Naive thymus-derived CD8-positive, alpha-beta T cell (primary cell): ENCODE measurements around the gene SEZ6L2. TPM values are rescaled to one million over a fixed set of nuclear protein-coding genes. Genes with fewer than 3 reads are reported as not detected.

Source experiments
- ATAC-seq, 2 donors: fragments of 150-1000 bp; cut with Tn5 transposase in 1 of 2; sonication (Bioruptor Pico), chemical (Tn5 transposase) in 1 of 2; 1 replicate in 1 of 2; 2 replicates in 1 of 2; pipeline ENCODE4 v1.10.0; 2021; ENCODE audit warnings: mild to moderate bottlenecking in 2 of 2, moderate library complexity in 2 of 2
- POLR2A ChIA-PET: fragments of 350-600 bp; sonication (Branson Sonifier 250); formaldehyde crosslinking; loops from one replicate; lab custom pipeline; 2021; ENCODE audit warnings: antibody characterized with exemption; lab: Charles Lee
- DNase-seq, 10 donors: peaks; one replicate each; pipeline versions ENCODE4 v3.0.0 to v3.0.0-alpha.2; 2020 to 2022
- H3K27ac Mint-ChIP-seq, 10 donors: one replicate each; pipeline ENCODE4 v1.8.0; 2020 to 2022; ENCODE audit warnings: mild to moderate bottlenecking in 10 of 10, mixed read lengths in 10 of 10, moderate library complexity in 4 of 10, inconsistent platforms in 1 of 10
- H3K27me3 Mint-ChIP-seq, 5 donors: one replicate each; pipeline ENCODE4 v1.8.0; 2021 to 2022; ENCODE audit warnings: mixed read lengths in 5 of 5
- H3K36me3 Mint-ChIP-seq, 3 donors: one replicate each; pipeline ENCODE4 v1.8.0; 2020 to 2022; ENCODE audit warnings: mixed read lengths in 3 of 3, mild to moderate bottlenecking in 2 of 3, inconsistent platforms in 1 of 3
- H3K4me1 Mint-ChIP-seq, 4 donors: one replicate each; pipeline ENCODE4 v1.8.0; 2021 to 2022; ENCODE audit warnings: mixed read lengths in 4 of 4
- H3K4me3 Mint-ChIP-seq, 10 donors: one replicate each; pipeline ENCODE4 v1.8.0; 2020 to 2022; ENCODE audit warnings: mild to moderate bottlenecking in 10 of 10, mixed read lengths in 10 of 10, moderate library complexity in 6 of 10, inconsistent platforms in 1 of 10
- H3K9me3 Mint-ChIP-seq, 9 donors: one replicate each; pipeline ENCODE4 v1.8.0; 2020 to 2022; ENCODE audit warnings: mixed read lengths in 9 of 9, mild to moderate bottlenecking in 3 of 9, inconsistent platforms in 1 of 9, moderate library complexity in 1 of 9
- polyA plus RNA-seq, 3 donors: library from polyadenylated mRNA; unstranded; fragments of 300-500 nt; fragmentation: Illumina TruSeq; gene quantifications; one replicate each; pipeline ENCODE4 v1.2.3, GENCODE V29; 2021
- total RNA-seq, 8 experiments: library from RNA in 2 of 8; stranded (reverse) in 2 of 8; gene quantifications; one replicate each; pipeline ENCODE4 v1.2.3 and lab custom pipeline; 2021 to 2026

The SEZ6L2 gene
- total and polyA plus RNA-seq, 5 experiments from 2014 or later: 0.21 TPM; not detected in 4

DNA sequence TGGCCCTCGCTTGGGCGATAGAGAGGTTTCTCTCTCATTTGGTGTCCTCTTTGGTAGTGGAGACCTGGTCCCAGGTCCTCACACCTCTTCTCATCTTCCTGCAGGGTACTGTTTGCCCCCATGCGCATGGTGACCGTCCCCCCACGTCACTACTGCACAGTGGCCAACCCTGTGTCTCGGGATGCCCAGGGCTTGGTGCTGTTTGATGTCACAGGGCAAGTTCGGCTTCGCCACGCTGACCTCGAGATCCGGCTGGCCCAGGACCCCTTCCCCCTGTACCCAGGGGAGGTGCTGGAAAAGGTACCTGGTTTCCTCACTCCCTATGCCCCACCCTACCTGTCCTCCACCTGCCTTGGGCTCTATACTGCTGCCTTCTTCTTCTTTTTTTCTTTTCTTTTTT, 68.6 kb downstream of the SEZ6L2 start:
- Mint-ChIP-seq H3K4me1 (peaks cover 12 to 59% (median 43%) of the 10 kb centered on the region in 4 donors), H3K27ac (peak overlapping the region in 8 of 10 donors; percentile 9 to 84 (median 56)), H3K4me3 (peak overlapping the region in 1 of 10 donors; percentile 55), H3K36me3 (peaks cover 0 to 53% (median 8%) of the 10 kb centered on the region in 3 donors), H3K9me3 (no peaks in the 10 kb centered on the region), H3K27me3 (no peaks in the 10 kb centered on the region)
- POLR2A ChIA-PET: no interaction called here
- ATAC-seq: no peak
- DNase-seq: no peak

DNA sequence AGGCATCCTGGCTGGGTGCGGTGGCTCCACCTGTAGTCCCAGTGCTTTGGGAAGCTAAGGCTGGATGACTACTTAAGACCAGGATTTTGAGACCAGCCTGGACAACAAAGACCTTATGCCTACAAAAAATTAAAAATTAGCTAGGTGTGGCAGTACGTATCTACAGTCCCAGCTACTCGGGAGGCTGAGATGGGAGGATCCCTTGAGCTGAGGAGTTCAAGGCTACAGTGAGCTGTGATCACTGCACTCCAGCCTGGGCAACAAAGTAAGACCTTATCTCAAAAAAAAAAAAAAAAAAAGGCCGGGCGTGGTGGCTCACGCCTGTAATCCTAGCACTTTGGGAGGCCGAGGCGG, 73.0 kb downstream of the SEZ6L2 start:
- DNase-seq (no peak), ATAC-seq (no peak)
- H3K27ac Mint-ChIP-seq: peak overlapping the region; percentile 72 to 100 (median 97)
- peak overlapping the region; percentile 79 to 92 (median 86) for H3K4me3 Mint-ChIP-seq
- H3K4me1 Mint-ChIP-seq: peaks cover 17 to 91% (median 73%) of the 10 kb centered on the region in 4 donors
- H3K9me3 Mint-ChIP-seq: no peaks in the 10 kb centered on the region
- no peaks in the 10 kb centered on the region for H3K27me3 Mint-ChIP-seq
- peaks cover 0 to 17% (median 1%) of the 10 kb centered on the region in 3 donors for H3K36me3 Mint-ChIP-seq
- POLR2A ChIA-PET: interaction anchor here (0.7 to 6.6 kb wide), 15 partner anchors 9 to 240 kb away, joined by 3 to 119 read pairs (median 6); partner anchors contain the start of genes CDIPT, KIF22, MAZ and PAGR1

DNA sequence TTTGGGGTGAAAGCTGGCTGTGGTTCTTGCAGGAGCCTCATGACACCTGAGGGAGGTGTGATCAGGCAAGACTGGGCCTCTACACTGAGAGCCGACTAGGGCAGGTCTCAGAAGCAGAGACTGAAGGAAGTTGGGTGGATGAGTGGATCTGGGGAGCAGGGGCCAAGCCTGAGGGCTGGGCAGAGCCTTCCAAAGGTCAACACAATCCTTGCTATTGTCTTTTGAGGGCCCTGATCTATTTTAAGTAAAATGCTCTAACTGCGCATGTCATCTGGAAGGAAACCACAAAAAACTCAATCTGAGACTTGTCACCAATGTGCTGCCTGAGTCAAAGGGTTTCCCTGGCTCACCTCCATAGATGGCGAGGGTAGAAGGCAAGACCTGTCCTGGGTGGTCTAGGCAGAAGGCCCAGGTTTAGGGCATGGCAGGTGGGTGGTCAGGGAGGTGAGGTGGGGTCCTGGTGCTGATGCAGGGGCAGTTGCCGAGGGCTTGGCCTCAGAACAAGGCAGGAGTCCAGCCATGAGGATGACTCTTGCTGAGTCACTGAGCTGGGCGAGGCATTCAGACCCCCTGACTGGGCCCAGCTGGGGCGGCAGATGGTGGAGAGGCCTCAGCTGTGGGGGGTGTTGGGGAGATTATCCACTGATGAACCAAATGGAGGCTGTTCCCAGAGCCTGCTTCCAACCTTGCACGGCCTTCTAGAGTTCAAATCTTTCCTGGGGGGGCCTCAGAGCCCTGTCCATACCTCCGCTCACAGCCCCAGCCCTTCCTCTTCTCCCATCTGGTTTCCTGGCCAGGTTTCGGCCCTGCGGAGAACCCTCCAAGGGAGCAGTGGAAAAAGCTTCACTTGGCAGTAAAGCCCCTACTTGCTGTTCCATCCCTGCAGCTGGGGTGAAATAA, 74.0 kb downstream of the SEZ6L2 start:
- Mint-ChIP-seq H3K4me3 (peak overlapping the region; percentile 65 to 86 (median 81)), H3K27ac (peak overlapping the region; percentile 72 to 99 (median 95)), H3K9me3 (no peaks in the 10 kb centered on the region), H3K27me3 (no peaks in the 10 kb centered on the region), H3K36me3 (peaks cover 0 to 12% (median 1%) of the 10 kb centered on the region in 3 donors), H3K4me1 (peaks cover 17 to 89% (median 77%) of the 10 kb centered on the region in 4 donors)
- DNase-seq: peak in 3 of 10 donors; percentile 44 to 61 (median 47)
- POLR2A ChIA-PET: interaction anchor here (0.5 to 6.6 kb wide), 9 partner anchors 9 to 241 kb away, joined by 3 to 119 read pairs (median 8); partner anchors contain the start of genes KIF22, MAZ, PAGR1 and PRRT2
- ATAC-seq: peak in 1 of 2 donors; percentile 12

DNA sequence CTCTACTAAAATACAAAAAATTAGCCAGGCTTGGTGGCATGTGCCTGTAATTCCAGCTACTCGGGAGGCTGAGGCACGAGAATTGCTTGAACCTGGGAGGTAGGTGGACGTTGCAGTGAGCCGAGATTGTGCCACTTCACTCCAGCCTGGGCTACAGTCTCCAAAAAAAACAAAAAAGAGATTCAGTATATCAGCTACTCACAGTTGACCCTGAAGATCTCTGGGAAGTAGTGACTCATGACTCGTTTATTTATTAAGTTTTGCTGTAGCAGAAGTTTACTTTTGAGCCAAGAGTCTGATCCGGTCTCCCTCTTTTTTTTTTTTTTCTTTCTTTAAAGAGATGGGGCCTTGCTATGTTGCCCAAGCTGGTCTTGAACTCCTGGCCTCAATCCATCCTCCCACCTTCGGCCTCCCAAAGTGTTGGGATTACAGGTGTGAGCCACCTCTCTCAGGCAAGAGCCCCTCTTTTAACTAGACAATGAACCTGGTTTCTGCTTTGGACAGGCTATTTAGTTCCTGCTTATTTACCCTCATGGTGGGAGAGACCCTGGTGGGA, 74.7 kb downstream of the SEZ6L2 start:
- ATAC-seq (no peak), DNase-seq (no peak)
- Mint-ChIP-seq H3K4me1 (peaks cover 19 to 90% (median 76%) of the 10 kb centered on the region in 4 donors), H3K4me3 (peak overlapping the region; percentile 65 to 86 (median 81)), H3K9me3 (no peaks in the 10 kb centered on the region), H3K36me3 (peaks cover 0 to 8% (median 1%) of the 10 kb centered on the region in 3 donors), H3K27ac (peak overlapping the region; percentile 72 to 99 (median 94)), H3K27me3 (no peaks in the 10 kb centered on the region)
- POLR2A ChIA-PET: interaction anchor here (0.5 to 6.6 kb wide), 8 partner anchors 8 to 123 kb away, joined by 3 to 119 read pairs (median 10); partner anchors contain the start of genes MAZ, PAGR1 and PRRT2

DNA sequence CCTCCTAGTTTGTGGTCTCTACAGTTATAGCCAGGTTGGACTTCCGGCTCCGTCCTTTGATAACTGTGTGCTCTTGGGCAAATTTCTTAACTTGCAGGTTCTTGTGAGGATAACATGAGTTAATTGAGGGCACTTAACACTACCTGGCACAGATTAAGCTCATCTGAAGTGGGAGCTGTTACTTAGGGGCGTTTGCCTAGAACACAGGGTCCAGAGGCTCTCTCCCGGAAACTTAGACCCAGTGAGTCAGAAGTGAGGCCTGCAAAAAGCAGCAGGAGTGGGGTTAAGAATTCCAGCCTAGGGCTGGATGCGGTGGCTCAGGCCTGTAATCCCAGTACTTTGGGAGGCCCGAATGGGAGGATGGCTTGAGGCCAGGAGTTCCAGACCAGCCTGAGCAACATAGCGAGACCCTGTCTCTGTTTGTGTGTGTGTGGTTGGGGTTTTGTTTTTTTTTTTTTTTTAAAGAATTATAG, 77.7 kb downstream of the SEZ6L2 start:
- H3K36me3 Mint-ChIP-seq: peaks cover 0 to 28% (median 3%) of the 10 kb centered on the region in 3 donors
- peak in 1 of 2 donors; percentile 15 for ATAC-seq

More for the DNA sequence above, 77.7 kb downstream of the SEZ6L2 start:
- Mint-ChIP-seq H3K4me3 (peak overlapping the region; percentile 94 to 99 (median 97)), H3K9me3 (no peaks in the 10 kb centered on the region), H3K27me3 (no peaks in the 10 kb centered on the region), H3K4me1 (peaks cover 35 to 89% (median 81%) of the 10 kb centered on the region in 4 donors), H3K27ac (peak overlapping the region; percentile 90 to 98 (median 95))
- no peak for DNase-seq
- POLR2A ChIA-PET: interaction anchor here (0.6 to 9.6 kb wide), 10 partner anchors 12 to 180 kb away, joined by 3 to 204 read pairs (median 5); partner anchors contain the start of genes MAZ, PRRT2 and TAOK2

Other genes starting within 250 kb of the SEZ6L2 start
- 10 to 100 TPM; 91.8 to 98.4 TPM for gene SPN, start 236.3 kb downstream of the SEZ6L2 start, total RNA-seq
- gene SPN, start 236.3 kb downstream of the SEZ6L2 start, polyA plus RNA-seq: 100 to 1,000 TPM in 2 of 3 donors, 10 to 100 TPM in 1; 92.9 to 124 (median 100) TPM
- gene QPRT, start 220.4 kb downstream of the SEZ6L2 start, total RNA-seq: under 1 TPM; 0.49 to 0.55 TPM
- under 1 TPM; 0.15 to 0.53 (median 0.48) TPM for gene QPRT, start 220.4 kb downstream of the SEZ6L2 start, polyA plus RNA-seq
- gene C16orf54, start 153.6 kb downstream of the SEZ6L2 start, total RNA-seq: 100 to 1,000 TPM; 108 to 110 TPM
- 10 to 100 TPM; 20.7 to 32.7 (median 29.2) TPM for gene C16orf54, start 153.6 kb downstream of the SEZ6L2 start, polyA plus RNA-seq
- gene ZG16, start 121.3 kb downstream of the SEZ6L2 start, total RNA-seq: not detected
- gene ZG16, start 121.3 kb downstream of the SEZ6L2 start, polyA plus RNA-seq: not detected
- 10 to 100 TPM; 79.6 to 84.6 TPM for gene KIF22, start 108.8 kb downstream of the SEZ6L2 start, total RNA-seq
- 10 to 100 TPM; 36.9 to 45.4 (median 39.6) TPM for gene KIF22, start 108.8 kb downstream of the SEZ6L2 start, polyA plus RNA-seq
- gene MAZ, start 93.0 kb downstream of the SEZ6L2 start, total RNA-seq: 100 to 1,000 TPM; 278 to 282 TPM
- 10 to 100 TPM; 50.3 to 74.6 (median 58.8) TPM for gene MAZ, start 93.0 kb downstream of the SEZ6L2 start, polyA plus RNA-seq
- 1 to 10 TPM; 1.5 to 1.6 TPM for gene PRRT2, start 87.4 kb downstream of the SEZ6L2 start, total RNA-seq
- under 1 TPM in 2 of 3 donors, not detected in 1; 0.14 to 0.21 TPM for gene PRRT2, start 87.4 kb downstream of the SEZ6L2 start, polyA plus RNA-seq
- gene PAGR1, start 83.4 kb downstream of the SEZ6L2 start, total RNA-seq: 10 to 100 TPM; 31.3 to 35.9 TPM
- gene PAGR1, start 83.4 kb downstream of the SEZ6L2 start, polyA plus RNA-seq: 10 to 100 TPM; 51.4 to 57.5 (median 55.5) TPM
- 100 to 1,000 TPM; 123 to 132 TPM for gene MVP, start 79.1 kb downstream of the SEZ6L2 start, total RNA-seq
- 100 to 1,000 TPM; 120 to 160 (median 134) TPM for gene MVP, start 79.1 kb downstream of the SEZ6L2 start, polyA plus RNA-seq
- 10 to 100 TPM; 73.7 to 74.5 TPM for gene CDIPT, start 36.3 kb downstream of the SEZ6L2 start, total RNA-seq
- gene CDIPT, start 36.3 kb downstream of the SEZ6L2 start, polyA plus RNA-seq: 10 to 100 TPM; 79.6 to 95.7 (median 91.3) TPM
- not detected for gene ASPHD1, start 938 bp upstream of the SEZ6L2 start, total RNA-seq
- gene ASPHD1, start 938 bp upstream of the SEZ6L2 start, polyA plus RNA-seq: not detected
- 10 to 100 TPM; 65.4 to 75.9 TPM for gene KCTD13, start 26.7 kb upstream of the SEZ6L2 start, total RNA-seq
- gene KCTD13, start 26.7 kb upstream of the SEZ6L2 start, polyA plus RNA-seq: 1 to 10 TPM; 5.4 to 10.0 (median 8.4) TPM
- gene TMEM219, start 62.5 kb upstream of the SEZ6L2 start, total RNA-seq: 10 to 100 TPM; 63.1 to 74.0 TPM
- 100 to 1,000 TPM; 157 to 179 (median 174) TPM for gene TMEM219, start 62.5 kb upstream of the SEZ6L2 start, polyA plus RNA-seq
- 10 to 100 TPM; 40.8 to 42.6 TPM for gene TAOK2, start 74.3 kb upstream of the SEZ6L2 start, total RNA-seq
- gene TAOK2, start 74.3 kb upstream of the SEZ6L2 start, polyA plus RNA-seq: 1 to 10 TPM; 2.6 to 6.6 (median 2.8) TPM
- 10 to 100 TPM; 15.3 to 16.6 TPM for gene HIRIP3, start 96.1 kb upstream of the SEZ6L2 start, total RNA-seq
- 10 to 100 TPM; 10.6 to 30.1 (median 18.7) TPM for gene HIRIP3, start 96.1 kb upstream of the SEZ6L2 start, polyA plus RNA-seq
- 100 to 1,000 TPM; 107 to 115 TPM for gene INO80E, start 96.7 kb upstream of the SEZ6L2 start, total RNA-seq
- 1 to 10 TPM; 6.5 to 8.9 (median 7.6) TPM for gene INO80E, start 96.7 kb upstream of the SEZ6L2 start, polyA plus RNA-seq
- not detected for gene DOC2A, start 111.5 kb upstream of the SEZ6L2 start, total RNA-seq
- not detected for gene DOC2A, start 111.5 kb upstream of the SEZ6L2 start, polyA plus RNA-seq
- not detected for gene C16orf92, start 123.6 kb upstream of the SEZ6L2 start, total RNA-seq
- gene C16orf92, start 123.6 kb upstream of the SEZ6L2 start, polyA plus RNA-seq: not detected
- gene TLCD3B, start 131.7 kb upstream of the SEZ6L2 start, total RNA-seq: not detected
- not detected for gene TLCD3B, start 131.7 kb upstream of the SEZ6L2 start, polyA plus RNA-seq
- gene ALDOA, start 166.2 kb upstream of the SEZ6L2 start, total RNA-seq: 100 to 1,000 TPM; 580 to 594 TPM
- 1,000 to 10,000 TPM in 1 of 3 donors, 100 to 1,000 TPM in 2; 798 to 1,176 (median 994) TPM for gene ALDOA, start 166.2 kb upstream of the SEZ6L2 start, polyA plus RNA-seq
- gene PPP4C, start 176.4 kb upstream of the SEZ6L2 start, total RNA-seq: 10 to 100 TPM; 82.8 to 83.4 TPM
- gene PPP4C, start 176.4 kb upstream of the SEZ6L2 start, polyA plus RNA-seq: 100 to 1,000 TPM; 153 to 199 (median 161) TPM
- 1 to 10 TPM; 2.4 to 2.5 TPM for gene TBX6, start 192.4 kb upstream of the SEZ6L2 start, total RNA-seq
- under 1 TPM; 0.15 to 0.25 (median 0.25) TPM for gene TBX6, start 192.4 kb upstream of the SEZ6L2 start, polyA plus RNA-seq
- gene YPEL3, start 196.7 kb upstream of the SEZ6L2 start, total RNA-seq: 100 to 1,000 TPM; 254 to 264 TPM
- gene YPEL3, start 196.7 kb upstream of the SEZ6L2 start, polyA plus RNA-seq: 100 to 1,000 TPM; 201 to 301 (median 206) TPM
- 10 to 100 TPM; 19.8 to 25.0 TPM for gene GDPD3, start 214.0 kb upstream of the SEZ6L2 start, total RNA-seq
- under 1 TPM in 1 of 3 donors, not detected in 2; 0.18 TPM for gene GDPD3, start 214.0 kb upstream of the SEZ6L2 start, polyA plus RNA-seq
- 10 to 100 TPM; 61.8 to 64.7 TPM for gene MAPK3, start 223.7 kb upstream of the SEZ6L2 start, total RNA-seq
- gene MAPK3, start 223.7 kb upstream of the SEZ6L2 start, polyA plus RNA-seq: 1 to 10 TPM; 6.7 to 7.8 (median 7.8) TPM